SH-SY5Y (cell line): ENCODE results near the gene PARD3.

Experiments
- GATA2 ChIP-seq: IDR thresholded peaks from 2 replicates; pipeline ENCODE4 v1.6.1; 2011; ENCODE audit warnings: mild to moderate bottlenecking, low read depth, low read length
- GATA3 ChIP-seq: IDR thresholded peaks from 2 replicates; pipeline ENCODE4 v1.6.1; 2011; ENCODE audit warnings: low read depth, mild to moderate bottlenecking, low read length, moderate library complexity

DNA sequence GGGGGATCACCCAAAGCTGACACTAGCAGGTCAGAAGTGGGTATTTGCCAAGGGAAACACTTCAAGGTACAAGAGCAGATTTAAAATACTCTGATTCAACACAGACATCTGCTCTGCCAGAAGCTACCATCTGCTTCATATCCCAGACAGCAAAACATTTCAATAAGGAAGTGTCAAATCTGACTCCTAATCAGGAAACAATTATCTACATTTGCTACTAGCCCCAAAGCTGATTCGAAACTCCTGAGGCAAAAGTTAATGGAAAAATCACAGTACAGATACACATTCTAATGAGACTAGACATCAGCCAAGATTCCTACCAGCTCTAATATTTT is 48.9 kb downstream of the PARD3 start:
- TF ChIP-seq GATA2 = no peak
- no peak for TF ChIP-seq GATA3
